Endothelial cell (in vitro differentiated cells): ENCODE results near the gene PIGU. TPM values are rescaled to one million over a fixed set of nuclear protein-coding genes. Genes with fewer than 3 reads are reported as not detected.
"Not testable (repeated sequence)": the region's sequence is repeated elsewhere in the genome, so short reads cannot be mapped to it uniquely, and the experiment has no call there.

ENCODE experiments used
- DNase-seq: peaks from one replicate; pipeline ENCODE4 v3.0.0; 2021; ENCODE audit warnings: low spot score
- H3K27ac Mint-ChIP-seq: one replicate; pipeline ENCODE4 v1.8.0; 2021; ENCODE audit warnings: mixed read lengths, inconsistent platforms; ENCODE audit not compliant: unreplicated experiment
- H3K27me3 Mint-ChIP-seq: one replicate; pipeline ENCODE4 v1.8.0; 2021; ENCODE audit warnings: mild to moderate bottlenecking, moderate library complexity, mixed read lengths, inconsistent platforms; ENCODE audit not compliant: unreplicated experiment
- H3K36me3 Mint-ChIP-seq: one replicate; pipeline ENCODE4 v1.8.0; 2021; ENCODE audit warnings: mild to moderate bottlenecking, low read depth, mixed read lengths, inconsistent platforms; ENCODE audit not compliant: unreplicated experiment
- H3K4me1 Mint-ChIP-seq: one replicate; pipeline ENCODE4 v1.8.0; 2021; ENCODE audit warnings: mild to moderate bottlenecking, mixed read lengths, inconsistent platforms; ENCODE audit not compliant: unreplicated experiment
- H3K4me3 Mint-ChIP-seq: one replicate; pipeline ENCODE4 v1.8.0; 2021; ENCODE audit warnings: mild to moderate bottlenecking, mixed read lengths, inconsistent platforms; ENCODE audit not compliant: unreplicated experiment
- H3K9me3 Mint-ChIP-seq: one replicate; pipeline ENCODE4 v1.8.0; 2021; ENCODE audit warnings: mixed read lengths, inconsistent platforms; ENCODE audit not compliant: unreplicated experiment
- CTCF ChIP-seq: fragments of 200-600 bp; sonication (generic); IDR thresholded peaks from one replicate; pipeline ENCODE4 v1.5.0; 2021; ENCODE audit warnings: antibody characterized with exemption; ENCODE audit not compliant: unreplicated experiment
- long read RNA-seq: library from polyadenylated mRNA; unstranded; transcript quantifications from one replicate; pipeline ENCODE4 v2.0.0, GENCODE V29; 2020; ENCODE audit not compliant: unreplicated experiment
- total RNA-seq: library from RNA; stranded (reverse); fragmentation: NEBNext Ultra II Directional; extraction: Animal tissue kit (Norgen Biotek cat#: 25700); gene quantifications from one replicate; pipeline ENCODE4 v1.2.1, GENCODE V29; 2021; ENCODE audit not compliant: unreplicated experiment

PIGU gene
- total RNA-seq: 16.5 TPM
- long read RNA-seq, transcript PIGU-201 (12 exons, 1,632 nt): major isoform, 14 of 17 reads
- long read RNA-seq, partial matches to known transcripts: 0 of 17 reads
- long read RNA-seq, other reads (novel, unspliced or antisense): 3 of 17 reads

GRCh38 chr20:34676642-34677373 is at the start of gene PIGU:
Gene PIGU (minus strand): TSS chr20:34677092. CDS start chr20:34677085, 7 bp downstream.
- H3K36me3 Mint-ChIP-seq: no peaks in the 10 kb centered on the region
- H3K4me3 Mint-ChIP-seq: peak within 1 kb of the TSS; percentile 97

GRCh38 chr20:34724172-34724571 is 47.3 kb upstream of the PIGU start:
- TF ChIP-seq CTCF: no peak
- Mint-ChIP-seq H3K4me1 (no peaks in the 10 kb centered on the region), H3K27me3 (no peaks in the 10 kb centered on the region), H3K36me3 (peaks cover 28% of the 10 kb centered on the region), H3K27ac (no peak overlapping the region), H3K4me3 (no peak overlapping the region), H3K9me3 (no peaks in the 10 kb centered on the region)
- no peak for DNase-seq

More at GRCh38 chr20:34676642-34677373, at the start of gene PIGU:
- DNase-seq: peak; percentile 96
- Mint-ChIP-seq H3K27me3 (peaks cover 3% of the 10 kb centered on the region), H3K27ac (peak within 1 kb of the TSS; percentile 86), H3K9me3 (no peaks in the 10 kb centered on the region), H3K4me1 (peaks cover 8% of the 10 kb centered on the region)
- no peak for TF ChIP-seq CTCF

GRCh38 chr20:34722560-34722959 is 45.7 kb upstream of the PIGU start:
- DNase-seq, H3K27ac Mint-ChIP-seq, H3K27me3 Mint-ChIP-seq, H3K4me1 Mint-ChIP-seq, H3K9me3 Mint-ChIP-seq, H3K4me3 Mint-ChIP-seq: not testable (repeated sequence)
- peaks cover 28% of the 10 kb centered on the region for H3K36me3 Mint-ChIP-seq

- Mint-ChIP-seq H3K4me1 (no peaks in the 10 kb centered on the region), H3K4me3 (no peak overlapping the region), H3K36me3 (peaks cover 16% of the 10 kb centered on the region), H3K27me3 (peaks cover under 1% of the 10 kb centered on the region), H3K9me3 (no peaks in the 10 kb centered on the region), H3K27ac (no peak overlapping the region)
- no peak for TF ChIP-seq CTCF
- DNase-seq: no peak
Measured at GRCh38 chr20:34720266-34720665, 43.4 kb upstream of the PIGU start.

- H3K4me1 Mint-ChIP-seq, H3K4me3 Mint-ChIP-seq, H3K9me3 Mint-ChIP-seq, H3K27ac Mint-ChIP-seq, H3K27me3 Mint-ChIP-seq, DNase-seq: not testable (repeated sequence)
- peaks cover 13% of the 10 kb centered on the region for H3K36me3 Mint-ChIP-seq
Measured at GRCh38 chr20:34719242-34720017, 42.5 kb upstream of the PIGU start.
